GM21786 (cell line): ENCODE results near the gene PRSS1.
A peak's percentile ranks its signal among the peaks of the same experiment; 100 is the strongest.
"Not testable (repeated sequence)": the region's sequence is repeated elsewhere in the genome, so short reads cannot be mapped to it uniquely, and the experiment has no call there.

Source experiments
- ATAC-seq: cut with Tn5 transposase; IDR thresholded peaks from one replicate; pipeline ENCODE4 v1.9.1; 2021; ENCODE audit not compliant: unreplicated experiment

Gene PRSS1

GRCh38 chr7:142745745-142746144, 3.5 kb upstream of the PRSS1 start:
- ATAC-seq, result no peak

- no peak for ATAC-seq
Measured at GRCh38 chr7:142746264-142746663, 3.0 kb upstream of the PRSS1 start.

GRCh38 chr7:142748410-142748809, 862 bp upstream of the PRSS1 start:
- ATAC-seq, result not testable (repeated sequence)

GRCh38 chr7:142750321-142750938, 1.2 kb downstream of the PRSS1 start:
- no peak for ATAC-seq

GRCh38 chr7:142751526-142752175, 2.4 kb downstream of the PRSS1 start:
- ATAC-seq, result not testable (repeated sequence)

- no peak for ATAC-seq
Measured at GRCh38 chr7:142752376-142753225, 3.3 kb downstream of the PRSS1 start.

GRCh38 chr7:142753366-142753765, 4.1 kb downstream of the PRSS1 start:
- ATAC-seq, result no peak

- ATAC-seq, result not testable (repeated sequence)
Measured at GRCh38 chr7:142753925-142754491, 4.7 kb downstream of the PRSS1 start.

GRCh38 chr7:142754681-142755575, 5.7 kb downstream of the PRSS1 start:
- no peak for ATAC-seq

GRCh38 chr7:142758312-142758711, 9.0 kb downstream of the PRSS1 start:
- not testable (repeated sequence) for ATAC-seq

- ATAC-seq, result no peak
Measured at GRCh38 chr7:142759433-142759832, 10.2 kb downstream of the PRSS1 start.

- no peak for ATAC-seq
Measured at GRCh38 chr7:142760071-142760642, 10.9 kb downstream of the PRSS1 start.

- ATAC-seq, result not testable (repeated sequence)
Measured at GRCh38 chr7:142761606-142762005, 12.3 kb downstream of the PRSS1 start.

GRCh38 chr7:142762104-142762503, 12.8 kb downstream of the PRSS1 start:
- no peak for ATAC-seq

- no peak for ATAC-seq
Measured at GRCh38 chr7:142767451-142767850, 18.2 kb downstream of the PRSS1 start.

GRCh38 chr7:142767861-142768260, 18.6 kb downstream of the PRSS1 start:
- ATAC-seq, result no peak

- ATAC-seq, result not testable (repeated sequence)
Measured at GRCh38 chr7:142768885-142769284, 19.6 kb downstream of the PRSS1 start.

GRCh38 chr7:142770661-142771352, 21.5 kb downstream of the PRSS1 start, which contains the start of gene PRSS2:
Gene PRSS2, plus strand, starts transcription at chr7:142770970. Its CDS starts 13 bp downstream, at chr7:142770983.
- peak; percentile 26 for ATAC-seq

- ATAC-seq, result peak; percentile 92
Measured at GRCh38 chr7:142771353-142771723, 22.1 kb downstream of the PRSS1 start.
